Ishikawa (cell line): Measurements from ENCODE around the gene NUDT14.

Source experiments
- CEBPB ChIP-seq: IDR thresholded peaks from 2 replicates; pipeline ENCODE4 v1.6.1; 2012
- CREB1 ChIP-seq: IDR thresholded peaks from 2 replicates; pipeline ENCODE4 v1.6.1; 2012; ENCODE audit warnings: low read depth
- EGR1 ChIP-seq: IDR thresholded peaks from 2 replicates; pipeline ENCODE4 v1.6.1; 2012
- EP300 ChIP-seq: IDR thresholded peaks from 2 replicates; pipeline ENCODE4 v1.6.1; 2012; ENCODE audit warnings: borderline replicate concordance
- FOXM1 ChIP-seq: IDR thresholded peaks from 2 replicates; pipeline ENCODE4 v1.6.1; 2012; ENCODE audit warnings: low read depth, borderline replicate concordance
- NFIC ChIP-seq: IDR thresholded peaks from 2 replicates; pipeline ENCODE4 v1.6.1; 2012
- RAD21 ChIP-seq: IDR thresholded peaks from 2 replicates; pipeline ENCODE4 v1.6.1; 2012; ENCODE audit warnings: low read depth
- TAF1 ChIP-seq: IDR thresholded peaks from 2 replicates; pipeline ENCODE4 v1.6.1; 2012; ENCODE audit warnings: low read depth, mild to moderate bottlenecking
- TCF12 ChIP-seq: IDR thresholded peaks from 2 replicates; pipeline ENCODE4 v1.6.1; 2012; ENCODE audit warnings: low read depth
- TEAD4 ChIP-seq: IDR thresholded peaks from 2 replicates; pipeline ENCODE4 v1.6.1; 2012
- YY1 ChIP-seq: IDR thresholded peaks from 2 replicates; pipeline ENCODE4 v1.6.1; 2012; ENCODE audit warnings: low read depth
- ZBTB7A ChIP-seq: IDR thresholded peaks from 2 replicates; pipeline ENCODE4 v1.6.1; 2012; ENCODE audit warnings: low read depth
- TF ChIP-seq, protein P1 (sequence below): IDR thresholded peaks from 2 replicates; pipeline ENCODE4 v1.6.1; 2012
- TF ChIP-seq, protein P2 (sequence below): IDR thresholded peaks from 2 replicates; pipeline ENCODE4 v1.6.1; 2012
- TF ChIP-seq, protein P3 (sequence below): IDR thresholded peaks from 2 replicates; pipeline ENCODE4 v1.6.1; 2012; ENCODE audit warnings: low read depth, mild to moderate bottlenecking

Gene NUDT14

DNA sequence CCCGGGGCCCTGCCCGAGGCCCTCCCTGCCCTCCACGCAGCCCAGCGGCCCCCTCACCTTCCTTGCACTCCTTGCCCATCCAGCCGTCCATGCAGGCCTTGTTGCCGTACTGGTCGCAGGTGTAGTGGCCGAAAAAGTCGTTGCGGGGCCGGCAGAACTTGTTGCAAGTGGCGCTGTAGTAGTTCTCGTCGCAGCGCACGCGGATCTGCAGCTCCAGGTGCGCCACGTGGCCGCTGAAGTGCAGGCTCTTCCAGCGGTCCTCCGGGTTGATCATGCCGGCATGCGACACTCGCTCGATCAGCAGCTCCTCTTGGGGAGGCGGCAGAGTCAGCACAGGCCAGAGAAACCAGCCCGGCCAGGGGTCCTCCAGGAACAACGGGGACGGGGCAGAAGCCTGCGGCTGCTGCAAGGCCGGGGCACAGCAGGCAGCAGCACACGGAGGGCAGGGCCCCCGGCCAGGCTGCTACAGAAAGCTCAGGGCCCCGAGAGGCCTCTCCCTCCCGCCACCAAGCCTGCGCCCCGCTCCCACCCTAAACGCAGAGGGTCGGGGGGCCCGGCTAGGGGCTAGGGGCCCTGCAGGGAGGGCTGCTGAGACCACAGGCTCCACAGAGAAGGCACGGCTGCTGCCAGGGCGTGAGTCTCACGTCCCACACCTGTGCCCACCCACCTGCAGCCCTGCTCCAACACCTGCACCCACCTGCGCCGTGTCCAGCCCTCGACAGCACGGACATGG, 25.3 kb downstream of the NUDT14 start:
- TF ChIP-seq ZBTB7A (no peak), RAD21 (no peak), NFIC (no peak), EGR1 (no peak), TCF12 (no peak), FOXM1 (no peak), YY1 (no peak), CREB1 (no peak), EP300 (no peak)
- TF ChIP-seq, protein P1, sequence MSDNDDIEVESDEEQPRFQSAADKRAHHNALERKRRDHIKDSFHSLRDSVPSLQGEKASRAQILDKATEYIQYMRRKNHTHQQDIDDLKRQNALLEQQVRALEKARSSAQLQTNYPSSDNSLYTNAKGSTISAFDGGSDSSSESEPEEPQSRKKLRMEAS: no peak
- TF ChIP-seq, protein P2, sequence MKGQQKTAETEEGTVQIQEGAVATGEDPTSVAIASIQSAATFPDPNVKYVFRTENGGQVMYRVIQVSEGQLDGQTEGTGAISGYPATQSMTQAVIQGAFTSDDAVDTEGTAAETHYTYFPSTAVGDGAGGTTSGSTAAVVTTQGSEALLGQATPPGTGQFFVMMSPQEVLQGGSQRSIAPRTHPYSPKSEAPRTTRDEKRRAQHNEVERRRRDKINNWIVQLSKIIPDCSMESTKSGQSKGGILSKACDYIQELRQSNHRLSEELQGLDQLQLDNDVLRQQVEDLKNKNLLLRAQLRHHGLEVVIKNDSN: no peak
- TF ChIP-seq, protein P3, sequence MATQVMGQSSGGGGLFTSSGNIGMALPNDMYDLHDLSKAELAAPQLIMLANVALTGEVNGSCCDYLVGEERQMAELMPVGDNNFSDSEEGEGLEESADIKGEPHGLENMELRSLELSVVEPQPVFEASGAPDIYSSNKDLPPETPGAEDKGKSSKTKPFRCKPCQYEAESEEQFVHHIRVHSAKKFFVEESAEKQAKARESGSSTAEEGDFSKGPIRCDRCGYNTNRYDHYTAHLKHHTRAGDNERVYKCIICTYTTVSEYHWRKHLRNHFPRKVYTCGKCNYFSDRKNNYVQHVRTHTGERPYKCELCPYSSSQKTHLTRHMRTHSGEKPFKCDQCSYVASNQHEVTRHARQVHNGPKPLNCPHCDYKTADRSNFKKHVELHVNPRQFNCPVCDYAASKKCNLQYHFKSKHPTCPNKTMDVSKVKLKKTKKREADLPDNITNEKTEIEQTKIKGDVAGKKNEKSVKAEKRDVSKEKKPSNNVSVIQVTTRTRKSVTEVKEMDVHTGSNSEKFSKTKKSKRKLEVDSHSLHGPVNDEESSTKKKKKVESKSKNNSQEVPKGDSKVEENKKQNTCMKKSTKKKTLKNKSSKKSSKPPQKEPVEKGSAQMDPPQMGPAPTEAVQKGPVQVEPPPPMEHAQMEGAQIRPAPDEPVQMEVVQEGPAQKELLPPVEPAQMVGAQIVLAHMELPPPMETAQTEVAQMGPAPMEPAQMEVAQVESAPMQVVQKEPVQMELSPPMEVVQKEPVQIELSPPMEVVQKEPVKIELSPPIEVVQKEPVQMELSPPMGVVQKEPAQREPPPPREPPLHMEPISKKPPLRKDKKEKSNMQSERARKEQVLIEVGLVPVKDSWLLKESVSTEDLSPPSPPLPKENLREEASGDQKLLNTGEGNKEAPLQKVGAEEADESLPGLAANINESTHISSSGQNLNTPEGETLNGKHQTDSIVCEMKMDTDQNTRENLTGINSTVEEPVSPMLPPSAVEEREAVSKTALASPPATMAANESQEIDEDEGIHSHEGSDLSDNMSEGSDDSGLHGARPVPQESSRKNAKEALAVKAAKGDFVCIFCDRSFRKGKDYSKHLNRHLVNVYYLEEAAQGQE: no peak

DNA sequence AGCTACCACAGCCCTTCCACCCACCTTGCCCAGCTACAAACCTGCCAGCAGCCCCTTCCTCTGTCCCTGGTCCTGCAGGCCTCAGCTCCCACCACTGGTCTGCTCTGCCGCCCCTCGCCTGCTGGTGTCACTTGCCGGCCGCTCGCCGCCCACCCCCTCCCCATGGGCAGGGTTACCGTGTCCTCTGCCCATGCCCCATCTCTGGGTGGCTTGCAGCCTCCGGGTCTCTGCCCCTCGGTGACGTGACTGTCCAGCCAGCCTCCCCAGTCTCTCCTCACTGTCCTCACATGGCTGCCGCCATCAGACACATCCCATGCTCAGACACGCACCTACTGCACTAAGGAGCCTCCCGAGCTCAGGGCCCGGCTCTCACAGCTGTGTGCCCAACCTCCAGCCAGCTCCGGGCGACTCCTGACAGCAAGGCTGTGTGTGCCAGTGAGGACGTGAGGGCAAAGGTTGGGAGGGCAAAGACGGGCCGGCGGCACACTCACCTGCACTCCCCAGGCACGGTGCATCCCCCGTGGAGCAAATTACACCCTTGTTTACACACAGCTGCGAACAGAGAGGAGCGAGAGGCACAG, 26.0 kb downstream of the NUDT14 start:
- TF ChIP-seq CREB1 (no peak), YY1 (no peak), NFIC (no peak), ZBTB7A (no peak), EP300 (no peak), TCF12 (no peak)
- TF ChIP-seq, protein P3: no peak
- TF ChIP-seq, protein P1: no peak

DNA sequence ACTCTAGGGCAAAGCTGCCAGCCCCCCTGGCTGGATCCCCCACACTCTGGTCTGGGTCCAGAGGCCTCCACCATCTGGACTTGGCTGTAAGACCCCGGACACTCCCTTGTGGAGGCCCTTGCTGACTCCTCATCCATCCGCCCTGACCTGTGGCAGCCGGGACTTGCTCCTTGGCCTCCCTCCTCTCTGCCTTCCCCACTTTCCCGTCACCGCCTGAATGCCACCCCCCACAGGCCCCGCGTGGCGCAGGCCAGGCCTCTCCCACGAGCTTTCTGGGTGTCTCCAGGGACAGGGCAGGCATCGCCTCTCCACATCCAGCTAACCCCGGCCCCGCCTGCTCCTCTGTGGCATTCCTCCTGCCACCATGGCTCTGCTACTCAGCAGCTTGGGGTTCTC, 26.6 kb downstream of the NUDT14 start:
- TF ChIP-seq CREB1 (no peak), EGR1 (no peak), RAD21 (no peak), EP300 (no peak), CEBPB (no peak), FOXM1 (no peak), TEAD4 (no peak), TAF1 (no peak), YY1 (no peak), TCF12 (no peak), ZBTB7A (no peak), NFIC (no peak)
- TF ChIP-seq, protein P2: no peak
- TF ChIP-seq, protein P1: no peak
- TF ChIP-seq, protein P3: no peak
